ENCODE results near the gene RANBP1.
"Not testable (repeated sequence)": the region's sequence is repeated elsewhere in the genome, so short reads cannot be mapped to it uniquely, and the experiment has no call there.

Gene RANBP1

DNA sequence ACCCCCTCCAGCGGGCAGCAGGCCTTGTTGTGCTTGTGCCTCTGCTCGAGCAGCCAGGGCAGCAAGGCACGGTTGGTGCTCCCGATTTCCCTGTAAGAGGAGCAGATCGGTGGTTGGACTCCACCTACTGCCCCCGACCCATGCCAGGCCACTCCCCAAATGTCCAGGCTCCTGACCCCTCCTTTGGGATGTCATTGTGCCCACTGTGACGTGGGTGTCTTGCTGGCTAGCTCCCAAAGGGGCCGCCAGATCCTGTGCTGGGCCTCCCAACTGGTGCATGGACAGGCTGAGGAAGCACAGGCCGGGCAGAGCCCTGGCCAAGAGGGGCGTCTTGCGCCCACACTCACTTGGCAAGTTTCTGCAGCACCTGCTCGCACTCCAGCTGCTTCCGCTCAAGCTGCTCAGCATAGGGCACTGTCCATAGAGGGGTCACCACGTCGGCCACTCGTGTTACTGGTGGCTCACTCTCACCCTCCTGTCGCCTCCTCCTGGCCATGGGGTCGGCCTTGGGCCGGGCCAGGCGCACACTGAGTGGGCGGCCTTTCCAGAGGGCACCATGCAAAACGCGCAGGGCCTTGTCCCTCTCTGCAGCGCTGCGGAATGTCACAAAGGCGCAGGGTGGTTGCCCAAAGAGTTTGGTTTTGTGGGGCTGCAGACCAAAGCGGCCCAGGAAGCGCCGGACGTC lies at the start of gene RANBP1:
Gene RANBP1 (plus strand): TSS at position 414 of the 685 bp plus-strand sequence. CDS start 81 bp downstream, at position 495.
- Histone ChIP-seq H3K27ac (ENCODE audit: low read depth, low read length) (peak within 1 kb of the TSS; percentile 91), H3K9ac (ENCODE audit: low read length) (peak within 1 kb of the TSS; percentile 99), H3K4me3 (ENCODE audit: low read depth, low read length) (peak within 1 kb of the TSS; percentile 100), H3K4me1 (ENCODE audit: control insufficient read depth, insufficient read depth, low read length) (peaks cover 8% of the 10 kb centered on the region), H3K9me3 (ENCODE audit: control insufficient read depth, insufficient read depth, low read depth, low read length) (no peaks in the 10 kb centered on the region), H3K36me3 (ENCODE audit: control insufficient read depth, insufficient read depth, low read length) (peaks cover 76% of the 10 kb centered on the region), H3K27me3 (ENCODE audit: control insufficient read depth, insufficient read depth, low read length) (no peaks in the 10 kb centered on the region)

DNA sequence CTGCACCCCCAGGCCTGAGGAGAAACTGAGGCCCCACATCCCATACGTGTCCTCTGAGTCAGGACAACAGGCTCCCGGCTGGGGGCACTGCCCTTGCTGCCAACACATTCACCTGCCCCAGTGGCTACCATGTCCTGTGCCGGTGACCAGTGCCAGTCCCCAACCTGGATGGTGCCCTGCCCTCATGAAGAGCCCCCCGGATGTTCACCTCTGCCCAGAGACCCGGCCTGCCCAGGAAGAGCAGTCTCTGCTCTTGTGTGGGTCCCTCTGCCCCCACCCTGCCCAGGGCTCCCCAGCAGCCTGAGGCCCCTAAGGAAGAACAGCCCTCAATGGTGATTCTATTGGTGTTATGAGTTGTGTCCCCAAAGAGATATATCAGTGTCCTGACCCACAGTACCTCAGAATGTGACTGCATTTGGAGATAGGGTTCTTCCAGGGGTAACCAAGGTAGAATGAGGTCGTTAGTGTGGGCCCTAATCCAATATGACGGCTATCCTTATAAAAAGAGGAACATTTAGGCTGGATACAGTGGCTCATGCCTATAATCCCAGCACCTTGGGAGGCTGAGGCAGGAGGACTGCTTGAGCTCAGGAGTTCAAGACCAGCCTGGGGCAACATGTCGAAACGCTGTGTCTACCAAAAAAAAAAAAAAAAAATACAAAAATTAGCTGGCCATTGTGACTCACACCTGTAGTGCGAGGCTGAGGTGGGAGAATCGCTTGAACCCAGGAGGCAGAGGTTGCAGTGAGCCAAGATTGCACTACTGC lies 49.1 kb upstream of the RANBP1 start:
- H3K9ac ChIP-seq (ENCODE audit: low read length): no peak overlapping the region
- no peaks in the 10 kb centered on the region for H3K9me3 ChIP-seq (ENCODE audit: control insufficient read depth, insufficient read depth, low read depth, low read length)
- H3K27me3 ChIP-seq (ENCODE audit: control insufficient read depth, insufficient read depth, low read length): no peaks in the 10 kb centered on the region
- H3K4me1 ChIP-seq (ENCODE audit: control insufficient read depth, insufficient read depth, low read length): no peaks in the 10 kb centered on the region
- H3K27ac ChIP-seq (ENCODE audit: low read depth, low read length): no peak overlapping the region
- peaks cover 8% of the 10 kb centered on the region for H3K36me3 ChIP-seq (ENCODE audit: control insufficient read depth, insufficient read depth, low read length)
- no peak overlapping the region for H3K4me3 ChIP-seq (ENCODE audit: low read depth, low read length)

DNA sequence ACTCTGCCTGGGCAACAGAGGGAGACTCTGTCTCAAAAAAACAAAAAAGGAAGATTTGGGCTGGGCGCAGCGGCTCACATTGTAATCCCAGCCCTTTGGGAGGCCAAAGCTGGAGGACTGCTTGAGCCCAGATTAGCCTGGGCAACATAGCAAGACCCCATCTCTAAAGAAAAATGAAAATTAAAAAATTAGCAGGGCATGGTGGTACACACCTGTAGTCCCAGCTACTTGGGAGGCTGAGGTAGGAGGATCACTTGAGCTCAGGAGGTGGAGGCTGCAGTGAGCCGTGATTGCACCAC lies 48.6 kb upstream of the RANBP1 start:
- H3K9me3 ChIP-seq (ENCODE audit: control insufficient read depth, insufficient read depth, low read depth, low read length); H3K9ac ChIP-seq (ENCODE audit: low read length); H3K27ac ChIP-seq (ENCODE audit: low read depth, low read length); H3K4me3 ChIP-seq (ENCODE audit: low read depth, low read length); H3K4me1 ChIP-seq (ENCODE audit: control insufficient read depth, insufficient read depth, low read length); H3K27me3 ChIP-seq (ENCODE audit: control insufficient read depth, insufficient read depth, low read length); H3K36me3 ChIP-seq (ENCODE audit: control insufficient read depth, insufficient read depth, low read length): not testable (repeated sequence)

DNA sequence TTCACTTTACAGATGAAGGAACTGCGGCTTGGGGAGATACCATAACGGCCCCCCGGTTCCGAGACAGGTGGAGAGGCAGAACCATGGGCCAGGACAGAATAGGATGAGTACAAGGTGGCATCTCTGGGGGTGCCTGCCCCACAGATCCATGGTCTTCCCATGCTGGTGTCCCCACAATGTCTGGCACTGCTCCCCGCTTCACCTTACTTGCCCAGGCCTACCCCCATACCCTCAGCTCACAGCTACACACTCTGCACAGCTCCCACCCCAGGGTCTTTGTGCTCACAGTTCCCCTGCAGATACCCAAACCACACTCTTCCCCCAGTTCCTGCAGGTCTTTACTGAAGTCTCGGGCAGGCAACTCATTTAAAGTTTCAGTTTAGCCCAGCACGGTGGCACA lies 47.3 kb upstream of the RANBP1 start:
- no peaks in the 10 kb centered on the region for H3K4me1 ChIP-seq (ENCODE audit: control insufficient read depth, insufficient read depth, low read length)
- no peaks in the 10 kb centered on the region for H3K27me3 ChIP-seq (ENCODE audit: control insufficient read depth, insufficient read depth, low read length)
- peaks cover 4% of the 10 kb centered on the region for H3K36me3 ChIP-seq (ENCODE audit: control insufficient read depth, insufficient read depth, low read length)
- H3K9me3 ChIP-seq (ENCODE audit: control insufficient read depth, insufficient read depth, low read depth, low read length): no peaks in the 10 kb centered on the region
- H3K27ac ChIP-seq (ENCODE audit: low read depth, low read length): no peak overlapping the region
- no peak overlapping the region for H3K4me3 ChIP-seq (ENCODE audit: low read depth, low read length)
- H3K9ac ChIP-seq (ENCODE audit: low read length): no peak overlapping the region

DNA sequence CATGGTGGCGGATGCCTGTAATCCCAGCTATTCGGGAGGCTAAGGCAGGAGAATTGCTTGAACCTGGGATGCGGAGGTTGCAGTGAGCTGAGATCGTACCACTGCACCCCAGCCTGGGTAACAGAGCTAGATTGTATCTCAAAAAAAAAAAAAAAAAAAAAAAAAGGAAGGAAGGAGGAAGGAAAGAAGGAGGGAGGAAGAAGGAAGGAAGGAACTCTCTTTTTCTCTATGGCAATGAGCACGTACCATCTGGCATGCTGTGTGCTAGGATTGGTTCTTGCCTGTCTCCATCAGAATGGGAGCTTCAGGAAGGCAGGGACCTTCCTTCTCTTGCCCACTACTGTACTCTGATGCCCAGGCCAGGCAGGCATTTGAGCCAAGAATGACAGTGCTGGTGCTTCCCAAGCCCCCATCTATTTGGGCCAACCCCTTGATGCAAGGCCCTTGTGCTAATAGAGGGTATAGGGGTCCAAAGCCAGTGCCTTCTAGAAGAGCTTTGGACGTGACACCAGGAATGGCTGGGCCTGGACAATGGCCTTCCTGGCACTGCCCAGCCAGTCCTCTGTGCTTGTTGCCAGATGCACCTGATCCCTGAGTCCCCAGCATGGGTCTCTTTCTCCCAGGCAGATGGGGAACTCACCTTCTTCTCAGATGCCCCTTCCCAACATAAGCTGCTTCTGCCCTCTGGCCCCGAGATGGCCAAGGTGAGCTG lies 46.4 kb upstream of the RANBP1 start:
- no peaks in the 10 kb centered on the region for H3K27me3 ChIP-seq (ENCODE audit: control insufficient read depth, insufficient read depth, low read length)

DNA sequence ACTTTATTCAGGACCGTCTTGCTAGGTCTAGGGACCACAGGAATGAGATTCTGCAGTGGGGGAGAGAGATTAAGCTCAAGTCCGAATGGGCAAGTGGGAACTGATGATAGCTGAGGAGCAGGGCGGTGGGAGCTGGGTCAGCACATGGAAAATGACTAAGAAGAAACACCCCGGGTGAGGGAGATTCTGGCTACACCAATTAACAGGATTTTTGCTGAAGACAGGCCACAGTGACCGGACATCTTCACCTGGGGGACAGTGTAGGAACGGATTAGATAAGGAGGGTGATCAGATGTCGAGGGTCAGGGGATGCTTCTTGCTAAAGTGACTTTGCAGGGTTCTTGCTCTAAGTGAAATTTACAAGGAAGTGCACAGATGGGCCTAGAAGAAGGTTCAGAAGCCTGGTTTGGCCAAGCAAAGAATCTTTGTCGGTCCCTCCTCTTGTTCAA lies 44.4 kb upstream of the RANBP1 start:
- Histone ChIP-seq H3K9me3 (ENCODE audit: control insufficient read depth, insufficient read depth, low read depth, low read length) (no peaks in the 10 kb centered on the region), H3K27me3 (ENCODE audit: control insufficient read depth, insufficient read depth, low read length) (no peaks in the 10 kb centered on the region), H3K36me3 (ENCODE audit: control insufficient read depth, insufficient read depth, low read length) (no peaks in the 10 kb centered on the region), H3K4me1 (ENCODE audit: control insufficient read depth, insufficient read depth, low read length) (no peaks in the 10 kb centered on the region), H3K4me3 (ENCODE audit: low read depth, low read length) (no peak overlapping the region), H3K9ac (ENCODE audit: low read length) (no peak overlapping the region), H3K27ac (ENCODE audit: low read depth, low read length) (no peak overlapping the region)

More for the DNA sequence above, 46.4 kb upstream of the RANBP1 start:
- Histone ChIP-seq H3K36me3 (ENCODE audit: control insufficient read depth, insufficient read depth, low read length) (peaks cover 4% of the 10 kb centered on the region), H3K9me3 (ENCODE audit: control insufficient read depth, insufficient read depth, low read depth, low read length) (no peaks in the 10 kb centered on the region), H3K4me1 (ENCODE audit: control insufficient read depth, insufficient read depth, low read length) (no peaks in the 10 kb centered on the region), H3K9ac (ENCODE audit: low read length) (no peak overlapping the region), H3K27ac (ENCODE audit: low read depth, low read length) (no peak overlapping the region), H3K4me3 (ENCODE audit: low read depth, low read length) (no peak overlapping the region)

DNA sequence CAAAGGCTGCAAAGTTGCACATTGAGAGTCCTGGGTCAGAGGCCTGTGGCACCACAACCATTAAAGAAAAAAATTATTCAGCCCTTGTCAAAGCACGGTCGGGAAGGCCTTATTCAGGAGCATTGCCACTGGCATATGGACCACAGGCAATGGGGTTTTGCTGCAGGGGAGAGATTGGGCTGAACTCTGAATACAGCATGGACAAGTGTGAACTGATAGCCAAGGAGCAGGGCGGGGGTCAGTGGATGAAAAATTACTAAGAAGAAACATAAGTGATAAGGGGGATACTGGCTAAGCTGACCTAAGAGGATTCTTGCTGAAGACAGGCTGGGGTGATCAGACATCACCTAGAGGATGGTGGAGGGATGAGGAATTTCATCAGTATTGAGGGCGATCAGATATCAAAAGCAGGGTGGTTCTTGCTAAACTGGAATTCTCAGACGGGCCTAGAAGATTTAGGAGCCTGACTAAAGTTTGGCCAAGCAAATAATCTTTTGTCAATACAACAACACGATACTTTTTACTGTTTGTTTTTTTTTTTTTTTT lies 39.2 kb upstream of the RANBP1 start:
- H3K27ac ChIP-seq (ENCODE audit: low read depth, low read length): no peak overlapping the region
- no peaks in the 10 kb centered on the region for H3K36me3 ChIP-seq (ENCODE audit: control insufficient read depth, insufficient read depth, low read length)
- H3K9me3 ChIP-seq (ENCODE audit: control insufficient read depth, insufficient read depth, low read depth, low read length): no peaks in the 10 kb centered on the region
- no peak overlapping the region for H3K9ac ChIP-seq (ENCODE audit: low read length)
- no peaks in the 10 kb centered on the region for H3K27me3 ChIP-seq (ENCODE audit: control insufficient read depth, insufficient read depth, low read length)
- H3K4me1 ChIP-seq (ENCODE audit: control insufficient read depth, insufficient read depth, low read length): peaks cover 8% of the 10 kb centered on the region
- no peak overlapping the region for H3K4me3 ChIP-seq (ENCODE audit: low read depth, low read length)

DNA sequence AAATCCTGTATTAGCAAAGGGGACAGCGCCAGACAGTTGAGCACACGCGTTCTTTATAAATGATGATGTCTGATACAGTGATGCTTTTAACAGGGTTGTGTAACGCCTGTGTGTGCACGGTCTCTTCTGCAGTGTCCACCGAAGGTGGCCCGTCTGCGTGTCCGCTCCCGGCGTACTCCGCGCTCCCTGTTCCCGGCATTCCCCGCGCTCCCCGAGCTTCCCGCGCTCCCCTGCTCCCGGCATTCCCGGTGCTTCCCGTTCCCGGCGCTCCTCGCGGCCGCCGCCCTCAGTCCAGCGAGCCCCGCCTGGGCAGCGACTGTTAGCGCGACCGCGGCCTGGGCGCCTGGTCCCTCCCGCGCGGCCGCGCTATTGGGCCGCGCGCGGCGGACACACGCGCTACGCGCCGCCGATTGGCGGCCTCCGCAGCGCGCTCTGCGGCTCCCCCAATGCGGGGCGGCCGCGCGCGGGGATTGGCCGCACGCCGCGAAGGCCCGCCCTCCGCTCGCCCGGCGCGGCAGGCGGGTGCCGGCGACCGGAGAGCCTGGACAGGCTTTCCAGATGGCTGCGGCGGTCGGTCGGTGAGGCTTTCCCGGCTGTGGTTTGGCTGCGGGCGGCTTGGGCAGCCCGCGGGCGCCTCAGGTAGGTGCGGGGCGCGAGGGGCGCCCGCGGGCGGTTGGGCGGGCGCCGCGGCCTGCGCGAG lies 36.0 kb upstream of the RANBP1 start, which contains the start of gene DGCR8:
Gene DGCR8 (plus strand): TSS at position 497 of the 700 bp plus-strand sequence. CDS start 5,723 bp downstream, outside the sequence.
- H3K36me3 ChIP-seq (ENCODE audit: control insufficient read depth, insufficient read depth, low read length): 0 out of 2 replicates have a peak, but pooled peaks cover 3% of the 10 kb centered on the region
- peaks cover 34% of the 10 kb centered on the region for H3K4me1 ChIP-seq (ENCODE audit: control insufficient read depth, insufficient read depth, low read length)
- H3K4me3 ChIP-seq (ENCODE audit: low read depth, low read length): peak within 1 kb of the TSS; percentile 91

DNA sequence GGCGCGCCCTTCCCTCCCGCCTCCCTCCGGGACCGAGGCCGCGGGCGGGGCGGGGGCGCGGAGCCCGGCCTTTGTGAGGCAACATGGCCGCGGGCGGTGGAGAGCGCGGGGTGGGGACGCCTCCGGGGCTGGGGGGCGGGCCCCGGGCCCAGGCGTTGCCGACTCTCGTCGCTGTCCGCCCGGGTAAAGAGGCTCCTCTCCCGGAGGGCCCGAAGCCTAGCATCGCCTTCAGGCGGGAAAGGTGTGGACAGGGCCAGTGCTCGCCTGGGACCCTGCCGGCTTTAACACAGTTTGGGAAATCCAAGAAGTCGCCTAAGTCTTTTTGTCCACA lies 35.5 kb upstream of the RANBP1 start:
- H3K4me3 ChIP-seq (ENCODE audit: low read depth, low read length): peak overlapping the region; percentile 91
- H3K27me3 ChIP-seq (ENCODE audit: control insufficient read depth, insufficient read depth, low read length): no peaks in the 10 kb centered on the region
- H3K27ac ChIP-seq (ENCODE audit: low read depth, low read length): peak overlapping the region; percentile 45; the same call in 1 of the 2 replicates
- H3K9ac ChIP-seq (ENCODE audit: low read length): peak overlapping the region; percentile 95
- H3K36me3 ChIP-seq (ENCODE audit: control insufficient read depth, insufficient read depth, low read length): peaks cover 7% of the 10 kb centered on the region
- peaks cover 37% of the 10 kb centered on the region for H3K4me1 ChIP-seq (ENCODE audit: control insufficient read depth, insufficient read depth, low read length)
- H3K9me3 ChIP-seq (ENCODE audit: control insufficient read depth, insufficient read depth, low read depth, low read length): no peaks in the 10 kb centered on the region

More for the DNA sequence above, 36.0 kb upstream of the RANBP1 start, which contains the start of gene DGCR8:
- peak within 1 kb of the TSS; percentile 95 for H3K9ac ChIP-seq (ENCODE audit: low read length)
- no peaks in the 10 kb centered on the region for H3K9me3 ChIP-seq (ENCODE audit: control insufficient read depth, insufficient read depth, low read depth, low read length)
- no peaks in the 10 kb centered on the region for H3K27me3 ChIP-seq (ENCODE audit: control insufficient read depth, insufficient read depth, low read length)
- H3K27ac ChIP-seq (ENCODE audit: low read depth, low read length): peak within 1 kb of the TSS; percentile 60; the same call in 1 of the 2 replicates

DNA sequence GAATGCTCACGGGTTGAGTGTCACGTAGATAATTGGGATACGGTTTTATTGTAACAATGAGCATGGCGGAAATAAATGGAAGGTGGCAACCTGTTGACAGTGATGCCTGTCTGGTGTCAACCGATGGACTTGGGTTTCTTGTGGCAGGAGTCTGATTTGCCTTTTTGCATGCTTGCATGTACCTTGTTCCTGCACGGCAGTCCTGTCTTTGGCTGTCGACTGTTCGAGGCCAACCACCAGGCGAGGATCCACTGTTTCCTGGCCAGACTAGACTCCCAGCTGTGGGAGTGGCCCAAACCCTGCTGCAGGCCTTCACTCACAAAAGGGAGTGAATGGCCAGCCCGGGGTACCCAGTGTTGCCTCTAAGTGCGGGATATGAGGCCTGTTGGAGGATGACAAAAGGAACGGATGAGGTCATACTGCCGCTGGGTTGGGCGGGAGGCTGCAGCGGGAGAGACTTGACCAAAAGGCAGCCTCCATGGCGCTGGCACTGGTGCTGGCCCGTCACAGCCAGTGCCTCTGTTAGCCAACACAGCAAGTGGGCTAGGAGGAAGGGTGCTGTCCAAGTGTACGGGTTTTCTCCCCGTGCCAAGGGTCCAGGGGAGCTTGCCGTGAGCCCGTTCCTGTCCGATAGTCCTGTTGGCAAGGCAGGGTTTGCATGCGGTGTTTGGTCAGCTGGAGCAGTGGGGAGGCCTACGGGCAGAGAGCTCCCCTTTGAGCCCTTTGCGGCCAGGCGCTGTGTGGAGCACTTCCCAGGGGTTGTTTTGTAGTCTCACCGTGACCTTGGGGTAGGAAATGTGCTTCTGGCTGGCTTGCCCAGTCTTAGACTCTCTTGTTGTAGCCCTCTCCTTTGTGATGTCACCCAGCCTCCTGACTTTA lies 34.9 kb upstream of the RANBP1 start:
- peak overlapping the region; percentile 91 for H3K4me3 ChIP-seq (ENCODE audit: low read depth, low read length)
- H3K9me3 ChIP-seq (ENCODE audit: control insufficient read depth, insufficient read depth, low read depth, low read length): no peaks in the 10 kb centered on the region
- H3K27ac ChIP-seq (ENCODE audit: low read depth, low read length): peak overlapping the region; percentile 45; the same call in 1 of the 2 replicates
- H3K27me3 ChIP-seq (ENCODE audit: control insufficient read depth, insufficient read depth, low read length): no peaks in the 10 kb centered on the region
- peaks cover 37% of the 10 kb centered on the region for H3K4me1 ChIP-seq (ENCODE audit: control insufficient read depth, insufficient read depth, low read length)
- peak overlapping the region; percentile 95 for H3K9ac ChIP-seq (ENCODE audit: low read length)
- peaks cover 13% of the 10 kb centered on the region for H3K36me3 ChIP-seq (ENCODE audit: control insufficient read depth, insufficient read depth, low read length)
